ENCODE results near the gene SPATS1.

The SPATS1 gene

DNA sequence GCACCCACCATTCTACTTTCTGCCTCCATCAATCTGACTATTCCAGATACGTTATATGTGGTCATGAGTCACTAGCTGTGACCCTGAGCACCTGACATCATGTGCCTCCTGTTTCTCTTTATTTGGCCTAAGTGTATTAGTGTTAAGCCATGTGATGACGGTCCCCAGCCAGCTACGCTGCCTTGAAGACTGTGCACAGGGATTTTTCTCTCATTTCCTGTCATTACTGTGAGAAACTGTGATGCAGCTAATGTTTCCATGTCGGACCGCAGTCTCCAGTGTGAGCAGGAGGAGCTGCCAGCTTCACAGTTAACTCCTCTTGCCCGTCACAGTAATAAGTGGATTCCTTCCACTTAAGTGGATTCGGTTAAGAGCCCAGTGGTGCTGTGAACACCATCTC lies 9.9 kb upstream of the SPATS1 start:
- no peak for TF ChIP-seq OSR1 (CRISPR knock-in tag; IDR thresholded peaks at IDR 0.05)
- TF ChIP-seq, protein P1, sequence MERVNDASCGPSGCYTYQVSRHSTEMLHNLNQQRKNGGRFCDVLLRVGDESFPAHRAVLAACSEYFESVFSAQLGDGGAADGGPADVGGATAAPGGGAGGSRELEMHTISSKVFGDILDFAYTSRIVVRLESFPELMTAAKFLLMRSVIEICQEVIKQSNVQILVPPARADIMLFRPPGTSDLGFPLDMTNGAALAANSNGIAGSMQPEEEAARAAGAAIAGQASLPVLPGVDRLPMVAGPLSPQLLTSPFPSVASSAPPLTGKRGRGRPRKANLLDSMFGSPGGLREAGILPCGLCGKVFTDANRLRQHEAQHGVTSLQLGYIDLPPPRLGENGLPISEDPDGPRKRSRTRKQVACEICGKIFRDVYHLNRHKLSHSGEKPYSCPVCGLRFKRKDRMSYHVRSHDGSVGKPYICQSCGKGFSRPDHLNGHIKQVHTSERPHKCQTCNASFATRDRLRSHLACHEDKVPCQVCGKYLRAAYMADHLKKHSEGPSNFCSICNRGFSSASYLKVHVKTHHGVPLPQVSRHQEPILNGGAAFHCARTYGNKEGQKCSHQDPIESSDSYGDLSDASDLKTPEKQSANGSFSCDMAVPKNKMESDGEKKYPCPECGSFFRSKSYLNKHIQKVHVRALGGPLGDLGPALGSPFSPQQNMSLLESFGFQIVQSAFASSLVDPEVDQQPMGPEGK (CRISPR knock-in tag; IDR thresholded peaks at IDR 0.05; ENCODE audit: borderline replicate concordance) = no peak
- no peak for TF ChIP-seq ARNTL (CRISPR knock-in tag; IDR thresholded peaks at IDR 0.05; ENCODE audit: borderline replicate concordance, low read depth)
- no peak for TF ChIP-seq ZNF565 (CRISPR knock-in tag; conservative IDR thresholded peaks at IDR 0.05; ENCODE audit: low read depth)
- TF ChIP-seq ZFP30 (CRISPR knock-in tag; IDR thresholded peaks at IDR 0.05) = no peak
- TF ChIP-seq TCF4 (CRISPR knock-in tag; IDR thresholded peaks at IDR 0.05; ENCODE audit: borderline replicate concordance) = no peak
- TF ChIP-seq, protein P2, sequence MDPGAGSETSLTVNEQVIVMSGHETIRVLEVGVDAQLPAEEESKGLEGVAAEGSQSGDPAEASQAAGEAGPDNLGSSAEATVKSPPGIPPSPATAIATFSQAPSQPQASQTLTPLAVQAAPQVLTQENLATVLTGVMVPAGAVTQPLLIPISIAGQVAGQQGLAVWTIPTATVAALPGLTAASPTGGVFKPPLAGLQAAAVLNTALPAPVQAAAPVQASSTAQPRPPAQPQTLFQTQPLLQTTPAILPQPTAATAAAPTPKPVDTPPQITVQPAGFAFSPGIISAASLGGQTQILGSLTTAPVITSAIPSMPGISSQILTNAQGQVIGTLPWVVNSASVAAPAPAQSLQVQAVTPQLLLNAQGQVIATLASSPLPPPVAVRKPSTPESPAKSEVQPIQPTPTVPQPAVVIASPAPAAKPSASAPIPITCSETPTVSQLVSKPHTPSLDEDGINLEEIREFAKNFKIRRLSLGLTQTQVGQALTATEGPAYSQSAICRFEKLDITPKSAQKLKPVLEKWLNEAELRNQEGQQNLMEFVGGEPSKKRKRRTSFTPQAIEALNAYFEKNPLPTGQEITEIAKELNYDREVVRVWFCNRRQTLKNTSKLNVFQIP (CRISPR knock-in tag; IDR thresholded peaks at IDR 0.05; ENCODE audit: borderline replicate concordance, low read depth) = no peak
- TF ChIP-seq, protein P3, sequence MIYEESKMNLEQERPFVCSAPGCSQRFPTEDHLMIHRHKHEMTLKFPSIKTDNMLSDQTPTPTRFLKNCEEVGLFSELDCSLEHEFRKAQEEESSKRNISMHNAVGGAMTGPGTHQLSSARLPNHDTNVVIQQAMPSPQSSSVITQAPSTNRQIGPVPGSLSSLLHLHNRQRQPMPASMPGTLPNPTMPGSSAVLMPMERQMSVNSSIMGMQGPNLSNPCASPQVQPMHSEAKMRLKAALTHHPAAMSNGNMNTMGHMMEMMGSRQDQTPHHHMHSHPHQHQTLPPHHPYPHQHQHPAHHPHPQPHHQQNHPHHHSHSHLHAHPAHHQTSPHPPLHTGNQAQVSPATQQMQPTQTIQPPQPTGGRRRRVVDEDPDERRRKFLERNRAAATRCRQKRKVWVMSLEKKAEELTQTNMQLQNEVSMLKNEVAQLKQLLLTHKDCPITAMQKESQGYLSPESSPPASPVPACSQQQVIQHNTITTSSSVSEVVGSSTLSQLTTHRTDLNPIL (CRISPR knock-in tag; IDR thresholded peaks at IDR 0.05; ENCODE audit: low read depth) = no peak
- TF ChIP-seq ZNF8 (CRISPR knock-in tag; IDR thresholded peaks at IDR 0.05) = no peak
- no peak for ATAC-seq

DNA sequence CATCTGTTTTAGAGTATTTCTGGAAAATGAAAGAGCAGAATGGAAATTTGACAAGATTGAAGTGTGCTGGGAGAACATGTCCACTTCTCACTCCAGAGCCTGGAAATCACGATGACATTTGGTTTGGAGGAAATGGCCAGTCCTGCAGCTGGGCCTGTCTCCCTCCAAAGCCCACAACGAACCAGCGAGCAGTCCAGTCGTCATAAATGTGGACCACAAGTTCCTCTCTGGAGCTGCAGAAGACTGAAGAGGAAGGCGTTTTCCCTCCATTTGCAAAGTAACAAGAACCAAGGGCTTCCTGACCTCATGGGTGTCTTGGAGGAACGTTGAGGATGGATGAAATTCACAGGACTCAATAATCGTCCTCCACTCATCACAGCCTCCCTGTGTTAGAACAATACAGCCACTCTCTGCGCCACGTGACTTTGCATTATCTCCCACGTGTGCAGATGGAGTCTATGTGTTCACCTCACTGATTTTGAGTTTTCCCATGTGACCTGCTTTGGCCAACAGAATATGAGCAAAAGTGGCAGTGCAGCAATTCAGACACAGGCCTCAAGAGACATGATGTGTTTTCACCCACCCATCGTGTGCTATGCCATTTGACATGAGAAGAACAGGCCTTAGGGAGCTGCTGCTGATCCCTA lies 9.1 kb upstream of the SPATS1 start:
- ATAC-seq = no peak
- TF ChIP-seq GLIS3 (CRISPR knock-in tag; IDR thresholded peaks at IDR 0.05) (no peak), ZFP30 (CRISPR knock-in tag; IDR thresholded peaks at IDR 0.05) (no peak), TCF4 (CRISPR knock-in tag; IDR thresholded peaks at IDR 0.05; ENCODE audit: borderline replicate concordance) (no peak), ISL1 (CRISPR knock-in tag; IDR thresholded peaks at IDR 0.05) (no peak), BACH2 (CRISPR knock-in tag; IDR thresholded peaks at IDR 0.05; ENCODE audit: borderline replicate concordance) (no peak), ZC3H10 (CRISPR knock-in tag; IDR thresholded peaks at IDR 0.05) (no peak), ZNF70 (CRISPR knock-in tag; IDR thresholded peaks at IDR 0.05) (no peak)
- TF ChIP-seq, protein P4, sequence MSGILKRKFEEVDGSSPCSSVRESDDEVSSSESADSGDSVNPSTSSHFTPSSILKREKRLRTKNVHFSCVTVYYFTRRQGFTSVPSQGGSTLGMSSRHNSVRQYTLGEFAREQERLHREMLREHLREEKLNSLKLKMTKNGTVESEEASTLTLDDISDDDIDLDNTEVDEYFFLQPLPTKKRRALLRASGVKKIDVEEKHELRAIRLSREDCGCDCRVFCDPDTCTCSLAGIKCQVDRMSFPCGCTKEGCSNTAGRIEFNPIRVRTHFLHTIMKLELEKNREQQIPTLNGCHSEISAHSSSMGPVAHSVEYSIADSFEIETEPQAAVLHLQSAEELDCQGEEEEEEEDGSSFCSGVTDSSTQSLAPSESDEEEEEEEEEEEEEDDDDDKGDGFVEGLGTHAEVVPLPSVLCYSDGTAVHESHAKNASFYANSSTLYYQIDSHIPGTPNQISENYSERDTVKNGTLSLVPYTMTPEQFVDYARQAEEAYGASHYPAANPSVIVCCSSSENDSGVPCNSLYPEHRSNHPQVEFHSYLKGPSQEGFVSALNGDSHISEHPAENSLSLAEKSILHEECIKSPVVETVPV (CRISPR knock-in tag; IDR thresholded peaks at IDR 0.05) = no peak
- TF ChIP-seq, protein P1 (CRISPR knock-in tag; IDR thresholded peaks at IDR 0.05; ENCODE audit: borderline replicate concordance) = no peak
- TF ChIP-seq, protein P3 (CRISPR knock-in tag; IDR thresholded peaks at IDR 0.05; ENCODE audit: low read depth) = no peak

DNA sequence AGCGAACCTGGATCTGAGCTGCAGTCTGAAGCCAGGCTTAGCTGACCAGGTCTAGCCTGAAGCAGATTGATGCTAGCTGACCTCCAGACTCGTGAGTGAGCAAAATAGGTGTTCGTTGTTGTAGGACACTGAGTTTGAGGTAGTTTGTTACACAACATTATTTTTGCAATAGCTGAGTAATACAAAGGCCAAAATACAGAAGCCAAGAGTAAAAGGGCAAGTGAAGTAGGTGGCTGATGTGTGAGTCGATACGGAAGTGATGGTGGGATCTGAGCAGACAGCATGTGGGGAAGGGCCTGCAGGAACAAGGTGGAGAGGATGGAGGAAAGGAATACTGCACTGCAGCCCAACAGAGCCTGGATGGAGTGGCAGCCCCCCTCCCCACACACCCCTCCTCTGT lies 8.5 kb upstream of the SPATS1 start:
- ATAC-seq = no peak
- TF ChIP-seq GLIS3 (CRISPR knock-in tag; IDR thresholded peaks at IDR 0.05) (no peak), ARNTL (CRISPR knock-in tag; IDR thresholded peaks at IDR 0.05; ENCODE audit: borderline replicate concordance, low read depth) (no peak), CSDC2 (CRISPR knock-in tag; IDR thresholded peaks at IDR 0.05) (no peak), TOX (CRISPR knock-in tag; IDR thresholded peaks at IDR 0.05; ENCODE audit: borderline replicate concordance) (no peak), RARB (CRISPR knock-in tag; IDR thresholded peaks at IDR 0.05) (no peak), ZC3H10 (CRISPR knock-in tag; IDR thresholded peaks at IDR 0.05) (no peak), ZNF565 (CRISPR knock-in tag; conservative IDR thresholded peaks at IDR 0.05; ENCODE audit: low read depth) (no peak), OSR1 (CRISPR knock-in tag; IDR thresholded peaks at IDR 0.05) (no peak), ESRRG (CRISPR knock-in tag; IDR thresholded peaks at IDR 0.05) (no peak), ZNF8 (CRISPR knock-in tag; IDR thresholded peaks at IDR 0.05) (no peak), BACH2 (CRISPR knock-in tag; IDR thresholded peaks at IDR 0.05; ENCODE audit: borderline replicate concordance) (no peak), ZNF70 (CRISPR knock-in tag; IDR thresholded peaks at IDR 0.05) (no peak)
- TF ChIP-seq, protein P2 (CRISPR knock-in tag; IDR thresholded peaks at IDR 0.05; ENCODE audit: borderline replicate concordance, low read depth) = no peak
- TF ChIP-seq, protein P3 (CRISPR knock-in tag; IDR thresholded peaks at IDR 0.05; ENCODE audit: low read depth) = no peak

Measured in SK-N-SH treated with all-trans-retinoic acid at 6 μM for 48 hours (cell line).